NCI-H2227 (cell line): ENCODE measurements around the gene MAP3K3.

ENCODE experiments used
- DNase-seq: peaks from one replicate; lab custom pipeline; 2025; ENCODE audit not compliant: unreplicated experiment; lab: John Stamatoyannopoulos, UW

Gene MAP3K3

DNA sequence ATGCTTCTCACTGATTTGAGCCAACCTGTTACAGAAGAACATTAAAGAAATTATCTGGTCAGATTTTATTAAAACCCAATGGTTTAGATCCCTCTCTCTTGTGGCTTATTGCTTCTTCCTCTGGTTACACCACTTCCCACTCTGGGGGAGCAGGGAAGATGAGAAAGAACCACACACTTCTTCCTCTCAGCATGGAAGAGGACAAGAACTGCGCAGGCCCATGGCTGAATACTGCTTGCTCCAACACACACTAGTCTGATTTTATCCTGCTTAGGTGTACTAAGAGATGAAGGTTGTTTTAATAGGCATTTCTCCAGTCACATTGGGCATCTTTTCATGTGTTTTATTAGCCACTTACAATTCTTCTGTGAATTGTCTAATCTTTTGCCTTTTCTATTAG is 27.6 kb downstream of the MAP3K3 start:
- DNase-seq, result no peak

DNA sequence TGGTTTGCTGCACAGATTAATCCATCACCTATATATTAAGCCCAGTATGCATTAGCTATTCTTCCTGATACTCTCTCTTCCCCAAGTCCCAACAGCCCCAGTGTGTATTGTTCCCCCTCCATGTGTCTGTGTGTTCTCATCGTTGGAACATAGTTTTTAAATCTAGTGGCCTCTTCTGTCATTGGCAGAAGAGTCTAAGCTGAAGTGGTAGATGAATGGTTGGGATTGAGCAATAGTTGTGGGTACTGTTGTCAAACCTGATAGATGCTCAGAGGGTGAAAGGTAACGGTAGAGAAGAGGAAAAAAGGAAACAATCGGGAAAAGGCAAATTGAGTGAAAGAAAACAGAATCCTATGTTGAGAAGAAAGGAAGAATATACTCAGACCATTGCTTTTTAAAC is 29.9 kb downstream of the MAP3K3 start:
- no peak for DNase-seq

DNA sequence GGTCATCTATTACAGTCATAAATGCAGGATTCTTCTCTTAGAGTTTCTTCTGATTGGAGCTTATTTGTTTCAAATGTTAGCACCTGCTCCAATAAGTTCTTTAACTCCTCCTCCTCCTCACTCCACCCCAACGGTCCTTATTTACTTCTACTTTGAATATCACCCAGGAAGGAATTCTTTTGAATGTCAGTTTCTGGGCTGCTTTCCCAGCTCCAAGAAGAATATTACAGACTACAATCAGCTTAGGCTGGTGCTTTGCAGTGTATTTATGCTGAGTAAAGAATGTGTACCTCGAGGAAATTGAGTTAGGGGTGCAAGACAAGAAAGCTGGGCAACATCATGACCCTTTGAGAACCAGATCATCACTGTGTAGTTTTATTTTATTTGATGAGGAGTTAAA is 30.8 kb downstream of the MAP3K3 start:
- no peak for DNase-seq

DNA sequence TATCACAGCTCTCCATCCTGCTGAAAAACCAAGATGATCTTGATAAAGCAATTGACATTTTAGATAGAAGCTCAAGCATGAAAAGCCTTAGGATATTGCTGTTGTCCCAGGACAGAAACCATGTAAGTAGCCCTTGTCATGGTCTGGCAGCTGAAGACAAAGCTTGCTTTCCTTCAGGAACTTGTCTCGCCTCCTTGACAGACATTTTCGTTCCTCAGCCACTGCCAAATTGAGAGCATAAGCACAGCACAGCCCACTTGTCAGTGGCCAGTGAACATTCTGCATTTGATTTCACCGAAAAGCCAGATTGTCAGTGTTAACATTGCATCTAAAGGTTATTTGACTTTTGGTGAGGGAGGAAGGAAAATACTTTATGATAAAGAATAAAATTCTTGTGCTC is 35.6 kb downstream of the MAP3K3 start:
- DNase-seq, result no peak

DNA sequence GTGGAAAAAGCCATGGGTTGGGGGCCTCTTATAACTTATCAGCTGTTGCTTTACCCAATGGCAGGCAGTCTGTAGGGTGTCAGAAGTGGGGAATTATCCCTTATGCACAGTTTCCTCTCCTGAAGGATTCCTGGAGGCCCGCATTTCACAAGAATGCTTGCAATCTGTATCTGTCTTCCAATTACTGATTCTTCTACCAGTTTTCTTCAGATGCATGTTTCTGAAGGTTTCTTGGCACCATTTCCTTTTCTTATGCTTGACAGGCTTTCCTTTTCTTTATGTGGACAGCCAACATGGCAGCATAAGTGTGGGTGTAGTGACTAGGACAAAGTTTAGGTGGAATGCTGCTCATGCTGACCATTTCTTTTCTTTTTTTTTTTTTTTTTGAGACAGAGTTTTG is 36.1 kb downstream of the MAP3K3 start:
- DNase-seq, result no peak

DNA sequence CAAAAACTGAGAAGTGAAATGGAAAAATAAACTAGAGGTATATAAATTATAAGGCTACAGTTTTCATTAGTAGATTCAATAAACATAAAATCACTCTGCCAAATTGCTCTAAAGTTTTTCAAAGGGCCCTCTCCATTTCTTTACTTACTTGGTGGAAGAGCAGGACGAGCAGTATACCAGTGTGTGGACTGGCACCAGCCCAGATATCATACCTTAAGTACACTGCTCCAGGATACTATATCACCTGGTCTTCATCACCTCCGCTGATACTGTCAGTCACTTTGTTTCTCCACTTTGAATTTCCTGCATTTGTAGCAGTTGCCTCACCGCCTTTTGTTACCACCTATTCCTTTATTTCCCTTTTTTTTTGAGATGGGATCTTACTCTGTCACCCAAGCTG is 37.6 kb downstream of the MAP3K3 start:
- no peak for DNase-seq

DNA sequence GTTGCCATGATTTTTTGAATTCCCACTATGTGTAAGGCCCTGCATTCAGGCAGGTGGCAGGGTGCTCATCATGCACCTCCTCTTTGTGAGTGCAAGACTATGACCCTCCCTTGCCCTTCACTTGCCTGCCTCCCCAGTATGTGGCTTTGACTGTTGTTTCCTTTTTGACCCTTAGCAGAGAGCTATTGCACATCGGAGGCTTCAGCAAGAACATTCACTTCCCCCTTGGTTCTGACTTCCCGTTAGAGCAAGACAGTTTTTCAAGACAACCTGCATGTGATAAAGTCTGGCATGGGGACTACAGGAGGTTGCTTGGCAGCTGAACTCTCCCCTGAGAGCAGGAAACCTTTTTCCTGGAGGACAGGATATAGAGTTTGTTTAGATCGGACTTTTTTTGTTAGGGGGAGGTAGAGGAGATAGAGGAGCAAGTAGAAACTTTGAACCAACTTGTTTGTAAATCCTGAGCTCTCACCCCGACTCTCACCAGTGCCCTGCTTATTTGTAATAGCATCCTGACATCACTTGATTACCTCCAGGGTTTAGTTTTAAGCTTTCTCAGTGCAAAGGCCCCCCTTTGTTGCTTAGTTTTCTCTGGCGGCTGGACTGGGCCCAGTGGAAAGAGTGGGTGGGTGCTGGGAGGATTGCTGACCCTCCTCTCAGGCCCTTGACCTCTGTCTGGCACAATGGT is 43.5 kb downstream of the MAP3K3 start:
- DNase-seq, result no peak

DNA sequence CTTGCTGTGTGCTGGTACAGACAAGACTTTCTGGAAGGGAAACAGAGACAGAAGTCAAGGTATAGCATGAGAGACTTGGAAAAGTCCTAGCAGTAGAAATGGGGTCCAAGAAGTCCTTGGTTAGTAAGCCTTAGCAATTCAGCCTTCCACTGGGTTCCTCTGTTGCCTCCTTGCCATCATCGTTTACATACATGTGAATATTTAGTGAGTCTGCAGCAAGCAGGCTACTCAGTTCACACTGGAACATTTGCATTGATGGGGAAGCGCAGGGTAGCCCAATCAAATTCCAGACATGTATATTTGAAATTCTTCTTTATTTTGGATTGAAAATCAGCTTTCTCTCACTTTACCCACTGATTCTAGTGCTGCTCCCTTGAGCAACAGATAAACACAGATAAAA is 50.6 kb downstream of the MAP3K3 start:
- no peak for DNase-seq

DNA sequence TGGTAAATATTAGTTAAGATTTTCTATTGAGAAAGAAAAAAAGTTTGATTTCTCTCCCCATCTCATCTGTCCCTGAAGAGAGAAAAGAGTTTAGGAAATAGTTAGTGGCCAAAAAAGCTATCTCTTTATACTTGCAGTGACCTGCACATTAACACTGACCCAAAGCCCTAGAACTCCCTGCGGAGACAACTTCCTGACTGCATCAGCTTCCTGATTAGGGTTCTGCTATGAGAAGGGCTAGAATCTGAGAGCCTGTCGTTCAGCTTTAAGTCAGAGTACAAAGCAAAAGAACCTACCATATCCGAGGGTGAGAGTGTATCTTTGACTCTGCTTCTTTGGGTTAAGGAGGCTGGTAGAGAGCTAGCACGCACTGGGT is 53.0 kb downstream of the MAP3K3 start:
- DNase-seq, result no peak

DNA sequence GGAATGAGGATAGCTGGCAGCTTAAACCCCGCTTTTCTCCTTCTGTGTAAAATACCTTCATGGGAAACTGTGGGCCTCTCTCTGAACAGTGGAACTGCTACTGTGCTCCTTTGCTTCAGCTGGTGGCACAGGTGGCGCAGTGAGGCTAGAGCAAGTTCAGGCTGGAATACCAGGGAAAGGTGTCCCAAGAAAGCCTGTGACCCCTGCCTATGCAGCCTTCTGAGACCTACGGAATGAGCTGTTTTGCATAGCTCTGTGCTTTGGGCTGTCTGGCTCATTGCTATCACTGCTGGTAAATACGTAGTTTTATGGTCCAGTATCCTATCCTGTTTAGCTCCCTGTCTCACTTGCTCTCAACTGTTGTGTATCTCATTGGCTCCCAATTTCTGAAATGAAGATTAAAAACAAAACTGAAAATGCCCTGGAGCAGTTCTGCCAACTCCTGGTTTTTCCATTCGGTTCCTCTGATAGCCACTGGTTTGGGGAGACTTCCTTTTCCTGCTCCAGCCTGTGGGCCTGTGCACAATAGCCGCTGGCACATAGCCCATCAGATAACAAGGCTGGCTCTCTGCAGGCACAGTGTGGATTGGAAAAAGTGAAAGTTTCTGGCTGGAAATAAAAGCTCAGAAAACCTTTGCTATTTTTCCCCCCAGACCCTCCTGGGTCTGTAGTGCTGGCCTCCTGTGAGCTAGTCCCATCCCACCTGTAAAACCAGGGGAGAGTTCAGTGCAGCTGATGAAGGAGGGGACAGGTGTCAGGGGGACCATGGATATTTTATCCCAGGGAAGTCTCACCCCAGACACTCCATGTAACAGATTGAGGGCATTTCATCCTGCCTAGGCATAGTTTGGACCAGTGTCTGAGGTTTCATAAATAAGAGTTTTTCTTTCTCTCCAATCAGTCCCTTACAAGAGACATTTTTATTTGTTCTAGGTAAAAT is 53.7 kb downstream of the MAP3K3 start:
- DNase-seq, result no peak

DNA sequence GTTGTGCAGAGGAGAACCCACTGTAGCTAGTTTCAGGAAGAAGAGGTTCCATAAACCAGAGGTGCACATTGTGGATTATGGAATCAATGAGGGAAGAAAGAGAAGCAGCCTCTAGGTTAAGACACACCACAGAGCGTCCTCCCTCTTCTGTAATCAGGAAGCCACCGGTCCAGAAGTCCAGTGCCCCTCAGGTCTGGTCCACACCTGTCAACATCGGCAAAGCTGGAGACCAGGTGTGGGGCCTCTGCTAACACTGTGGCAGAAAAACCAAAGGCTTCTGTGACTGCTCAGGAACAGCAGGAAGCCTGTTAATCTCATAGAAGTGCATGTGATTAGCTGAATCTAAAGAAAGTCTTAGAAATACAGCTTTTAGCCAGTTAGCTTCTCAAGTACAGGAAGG is 54.4 kb downstream of the MAP3K3 start:
- DNase-seq, result no peak

DNA sequence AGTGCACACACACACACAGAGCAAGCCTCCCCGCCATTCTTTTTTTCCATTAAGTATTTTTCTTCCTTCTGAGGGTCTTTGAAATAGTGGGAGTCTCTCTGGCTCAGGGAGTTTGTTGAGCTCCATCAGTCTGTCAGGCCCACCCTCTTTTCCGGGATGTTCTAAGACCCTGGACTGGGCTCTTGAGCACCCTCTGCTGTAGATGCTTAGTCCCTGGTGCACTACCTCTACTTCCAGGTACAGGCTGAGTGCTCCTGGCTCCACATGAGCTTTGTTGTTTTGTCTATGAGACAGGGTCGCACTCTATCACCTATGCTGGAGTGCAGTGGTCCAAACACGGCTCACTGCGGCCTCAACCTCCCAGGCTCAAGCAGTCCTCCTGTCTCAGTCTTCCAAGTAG is 57.0 kb downstream of the MAP3K3 start:
- no peak for DNase-seq

DNA sequence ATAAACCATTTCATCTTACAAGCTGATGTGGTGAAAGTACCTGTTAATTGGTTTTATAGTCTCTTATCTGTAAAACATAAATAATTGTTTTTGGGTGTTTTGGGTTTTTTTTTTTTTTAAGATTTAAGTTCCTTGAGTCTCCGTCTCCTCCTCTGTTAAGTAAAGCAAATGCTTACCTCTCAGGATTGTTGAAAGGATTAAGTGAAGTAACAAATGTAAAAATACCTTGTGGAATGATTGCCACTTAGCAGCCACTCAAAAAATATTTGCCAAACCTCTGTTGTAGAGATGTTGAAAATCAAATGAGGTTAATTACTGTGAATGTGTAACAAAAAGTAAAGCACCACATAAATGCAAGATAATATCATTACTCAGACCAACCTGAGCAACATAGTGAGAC is 58.5 kb downstream of the MAP3K3 start:
- no peak for DNase-seq

DNA sequence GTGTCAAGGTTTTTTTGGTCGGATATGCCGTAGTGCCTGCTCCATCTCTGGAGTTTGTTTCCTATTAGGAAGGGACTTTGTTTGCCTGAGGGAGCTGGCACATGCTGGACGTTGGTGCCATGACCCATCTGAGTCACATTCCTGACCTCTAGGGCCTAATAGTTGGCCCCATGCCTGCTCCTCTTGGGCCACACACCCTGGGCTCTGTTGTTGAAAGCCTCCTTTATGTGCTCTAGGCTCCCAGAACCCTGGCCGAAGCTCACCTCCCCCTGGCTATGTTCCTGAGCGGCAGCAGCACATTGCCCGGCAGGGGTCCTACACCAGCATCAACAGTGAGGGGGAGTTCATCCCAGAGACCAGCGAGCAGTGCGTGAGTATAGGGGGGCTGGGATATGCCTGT is 59.3 kb downstream of the MAP3K3 start:
- DNase-seq, result no peak

DNA sequence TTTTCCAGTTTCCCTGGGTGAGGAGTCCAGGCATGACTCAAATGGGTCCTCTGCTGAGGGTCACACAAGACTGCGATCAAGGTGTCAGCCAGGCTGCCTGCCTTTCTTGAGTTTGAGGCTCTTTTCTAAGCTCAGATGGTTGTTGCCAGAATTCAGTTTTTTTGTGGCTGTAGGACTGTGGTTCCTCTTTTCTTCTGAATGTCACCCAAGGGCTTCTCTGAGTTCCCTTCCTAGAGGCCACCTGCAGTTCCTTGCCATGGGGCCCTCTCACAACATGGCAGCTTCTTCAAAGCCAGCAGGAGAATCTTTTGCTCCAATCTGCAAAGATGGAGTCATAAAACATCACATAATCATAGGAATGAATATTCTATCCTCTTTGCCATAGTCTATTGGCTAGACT is 60.2 kb downstream of the MAP3K3 start:
- DNase-seq, result no peak

DNA sequence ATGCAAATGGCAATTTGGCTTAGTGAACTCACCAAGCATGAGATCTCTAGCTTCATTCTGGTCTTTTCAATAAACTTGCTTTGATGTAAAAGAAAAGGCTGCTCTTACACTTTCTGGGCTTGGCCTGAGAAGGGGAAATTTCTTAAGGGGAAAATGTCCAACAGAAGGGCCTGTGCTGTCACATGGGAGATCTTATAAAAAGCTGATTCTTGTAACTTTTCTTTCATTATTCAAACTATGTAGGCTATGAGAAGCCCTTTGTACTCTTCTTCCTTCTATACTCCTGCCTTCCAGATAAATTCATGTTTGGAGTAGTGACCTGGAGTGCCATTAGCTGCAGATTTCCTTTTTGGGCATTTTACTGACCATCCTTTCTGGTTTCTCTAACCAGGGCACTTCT is 60.8 kb downstream of the MAP3K3 start:
- DNase-seq, result no peak

DNA sequence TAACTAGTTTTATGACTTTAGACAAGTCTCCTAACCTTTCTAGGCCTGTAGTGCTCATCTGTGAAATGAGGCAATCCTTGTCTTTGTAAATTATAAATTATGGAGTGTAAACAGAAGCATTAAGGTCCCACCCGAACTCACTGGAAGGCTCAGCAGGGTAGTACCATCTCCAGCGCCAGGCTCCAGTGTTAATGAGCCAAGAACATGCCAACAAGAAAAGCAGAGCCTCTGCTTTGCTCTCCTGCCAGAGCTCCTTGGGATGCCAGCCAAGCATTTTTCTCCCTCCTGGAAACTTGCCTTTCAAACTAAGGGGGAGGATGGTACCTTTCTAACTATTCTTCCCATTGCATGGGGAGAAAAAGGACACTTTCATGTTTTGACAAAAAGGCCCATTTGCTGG is 62.8 kb downstream of the MAP3K3 start:
- DNase-seq, result no peak

DNA sequence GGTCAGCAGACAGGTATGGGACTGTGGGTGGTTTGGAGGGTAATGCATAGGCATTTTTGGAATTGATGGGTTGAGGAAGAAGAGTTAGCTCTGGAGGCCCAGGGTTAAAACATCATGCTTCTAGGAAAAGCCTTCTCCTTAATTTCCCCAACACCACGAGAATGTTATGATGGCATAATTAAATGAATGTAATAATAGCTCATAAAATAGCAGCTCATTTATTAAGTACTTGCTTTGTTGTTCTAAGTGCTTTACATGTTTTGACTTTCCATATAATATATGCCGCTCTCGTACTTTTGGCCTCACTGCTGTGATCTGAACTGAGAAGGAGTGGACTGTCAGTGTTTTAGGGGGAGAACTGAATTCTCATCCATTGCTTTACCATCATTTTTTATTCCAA is 63.4 kb downstream of the MAP3K3 start:
- DNase-seq, result no peak

DNA sequence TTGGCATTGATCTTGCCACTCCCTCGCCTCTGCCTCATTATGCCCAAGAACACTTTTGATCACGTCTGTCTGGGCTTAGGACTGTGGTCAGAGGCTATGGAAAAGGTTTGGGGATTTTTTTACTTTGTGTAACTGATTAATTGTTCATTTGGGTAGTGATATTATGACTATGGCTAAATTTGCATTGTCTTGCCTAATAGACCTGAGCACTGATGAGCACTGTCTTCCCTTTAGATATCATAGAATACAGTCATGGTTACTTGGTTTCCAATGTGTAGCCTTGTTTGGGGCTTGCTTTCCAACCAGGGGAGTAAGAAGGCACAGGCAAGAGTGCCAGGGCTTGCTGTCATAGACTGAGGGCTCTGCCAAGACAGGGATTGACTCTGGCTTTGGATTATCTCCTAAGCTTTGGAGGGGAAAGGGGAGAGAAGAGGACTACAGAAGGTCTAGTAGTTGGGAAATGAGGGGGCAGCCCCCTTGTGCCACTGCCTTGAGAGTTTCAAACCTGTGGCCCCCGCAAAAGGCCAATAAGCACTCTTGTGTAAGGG is 64.0 kb downstream of the MAP3K3 start:
- DNase-seq, result no peak

DNA sequence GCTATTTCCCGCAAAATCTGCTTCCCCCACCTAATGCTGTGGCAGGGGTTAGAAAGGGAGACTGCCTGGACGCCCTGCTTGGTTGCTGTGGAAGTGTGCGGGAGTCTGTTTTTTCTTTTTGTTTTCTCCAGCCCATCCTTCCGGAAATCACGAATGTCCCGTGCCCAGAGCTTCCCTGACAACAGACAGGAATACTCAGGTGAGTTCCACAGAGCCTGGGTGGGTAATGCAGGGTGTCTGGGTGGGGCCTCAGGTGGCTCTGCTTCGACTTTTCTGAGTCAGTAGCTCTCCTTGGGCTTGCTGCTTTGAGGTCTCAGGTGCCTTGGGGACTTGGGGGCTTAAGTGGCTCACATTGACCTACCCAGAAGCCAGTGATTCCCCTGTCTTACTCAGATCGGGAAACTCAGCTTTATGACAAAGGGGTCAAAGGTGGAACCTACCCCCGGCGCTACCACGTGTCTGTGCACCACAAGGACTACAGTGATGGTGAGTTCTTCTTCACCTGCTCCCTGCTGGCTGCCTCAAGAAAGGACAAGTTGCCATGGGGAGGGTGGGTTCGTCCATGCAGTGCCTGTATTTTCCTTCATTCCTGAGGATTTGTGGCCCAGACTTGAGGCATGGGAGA is 66.3 kb downstream of the MAP3K3 start:
- no peak for DNase-seq

DNA sequence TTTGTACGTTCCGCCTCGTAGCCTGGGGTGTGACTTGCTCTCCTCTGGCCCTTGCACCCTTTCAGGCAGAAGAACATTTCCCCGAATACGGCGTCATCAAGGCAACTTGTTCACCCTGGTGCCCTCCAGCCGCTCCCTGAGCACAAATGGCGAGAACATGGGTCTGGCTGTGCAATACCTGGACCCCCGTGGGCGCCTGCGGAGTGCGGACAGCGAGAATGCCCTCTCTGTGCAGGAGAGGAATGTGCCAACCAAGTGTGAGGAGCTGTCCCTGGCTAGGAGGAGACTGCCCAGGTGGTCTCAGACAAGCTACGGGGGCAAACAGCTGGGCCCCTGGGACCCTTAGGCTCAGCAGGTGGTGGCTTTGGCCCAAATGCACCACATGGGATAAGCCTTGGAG is 67.3 kb downstream of the MAP3K3 start:
- no peak for DNase-seq
